Measurements from ENCODE around the gene METTL24.

DNA sequence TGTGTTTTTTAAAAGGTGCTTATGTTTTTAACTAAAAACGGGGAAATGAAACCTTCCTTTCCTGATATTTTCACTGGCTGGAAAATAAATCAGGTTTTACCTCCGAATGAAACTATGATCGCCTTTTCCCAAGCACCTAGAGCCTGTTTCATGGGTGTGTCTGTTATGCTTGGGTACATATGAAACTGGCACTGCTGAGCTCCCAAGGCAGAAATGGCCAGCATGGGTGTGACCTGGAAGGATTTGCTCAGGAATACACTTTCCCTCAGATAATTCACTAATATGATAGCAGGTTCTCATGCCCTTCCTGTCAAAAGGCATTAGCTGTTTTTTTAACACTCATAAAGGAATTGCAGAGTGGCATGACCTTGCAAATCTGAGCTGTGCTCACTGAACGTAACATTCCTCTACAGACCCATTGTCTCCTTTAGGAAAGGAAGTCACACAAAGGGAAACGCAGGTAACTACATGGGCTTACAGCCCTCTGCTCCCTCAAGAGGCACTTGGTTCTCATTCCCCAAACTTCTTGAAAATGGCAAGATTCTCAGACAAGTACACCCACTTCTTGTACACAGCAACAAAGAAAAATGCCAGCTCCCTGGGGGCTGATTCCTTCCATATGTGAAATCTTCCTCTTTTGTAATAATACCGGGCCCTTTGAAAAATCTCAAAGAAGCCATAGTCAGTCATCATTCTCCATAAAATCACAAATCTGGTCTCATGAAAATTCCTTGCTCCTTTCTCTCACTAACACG, 72.7 kb downstream of the METTL24 start:
- TF ChIP-seq, protein P1, sequence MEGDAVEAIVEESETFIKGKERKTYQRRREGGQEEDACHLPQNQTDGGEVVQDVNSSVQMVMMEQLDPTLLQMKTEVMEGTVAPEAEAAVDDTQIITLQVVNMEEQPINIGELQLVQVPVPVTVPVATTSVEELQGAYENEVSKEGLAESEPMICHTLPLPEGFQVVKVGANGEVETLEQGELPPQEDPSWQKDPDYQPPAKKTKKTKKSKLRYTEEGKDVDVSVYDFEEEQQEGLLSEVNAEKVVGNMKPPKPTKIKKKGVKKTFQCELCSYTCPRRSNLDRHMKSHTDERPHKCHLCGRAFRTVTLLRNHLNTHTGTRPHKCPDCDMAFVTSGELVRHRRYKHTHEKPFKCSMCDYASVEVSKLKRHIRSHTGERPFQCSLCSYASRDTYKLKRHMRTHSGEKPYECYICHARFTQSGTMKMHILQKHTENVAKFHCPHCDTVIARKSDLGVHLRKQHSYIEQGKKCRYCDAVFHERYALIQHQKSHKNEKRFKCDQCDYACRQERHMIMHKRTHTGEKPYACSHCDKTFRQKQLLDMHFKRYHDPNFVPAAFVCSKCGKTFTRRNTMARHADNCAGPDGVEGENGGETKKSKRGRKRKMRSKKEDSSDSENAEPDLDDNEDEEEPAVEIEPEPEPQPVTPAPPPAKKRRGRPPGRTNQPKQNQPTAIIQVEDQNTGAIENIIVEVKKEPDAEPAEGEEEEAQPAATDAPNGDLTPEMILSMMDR (conservative IDR thresholded peaks at IDR 0.05; ENCODE audit: low read length): no peak
- TF ChIP-seq EZH2phosphoT487 (IDR thresholded peaks at IDR 0.05; ENCODE audit: borderline replicate concordance): no peak
